Hepatocyte (in vitro differentiated cells): ENCODE data around the gene RAPSN. TPM values are rescaled to one million over a fixed set of nuclear protein-coding genes. Genes with fewer than 3 reads are reported as not detected.

Experiments used
- DNase-seq: peaks from one replicate; pipeline ENCODE4 v3.0.0-alpha.2; 2016; ENCODE audit warnings: low spot score
- H2AFZ ChIP-seq: fragments of 200-600 bp; sonication (generic); 2 replicates; pipeline ENCODE4 v1.6.0; 2016; ENCODE audit warnings: antibody characterized with exemption, mild to moderate bottlenecking
- H3K27ac ChIP-seq: fragments of 200-600 bp; sonication (generic); 2 replicates; pipeline ENCODE4 v1.5.1; 2016; ENCODE audit warnings: mild to moderate bottlenecking
- H3K27me3 ChIP-seq: fragments of 200-600 bp; sonication (generic); 2 replicates; pipeline ENCODE4 v1.6.1; 2016
- H3K36me3 ChIP-seq: fragments of 200-600 bp; sonication (generic); replicated peaks from 2 replicates; pipeline ENCODE4 v1.5.1; 2016; ENCODE audit warnings: low read depth; ENCODE audit not compliant: insufficient read depth
- H3K4me1 ChIP-seq: fragments of 200-600 bp; sonication (generic); 2 replicates; pipeline ENCODE4 v1.5.1; 2016; ENCODE audit warnings: mild to moderate bottlenecking, moderate library complexity; ENCODE audit not compliant: insufficient read depth
- H3K4me2 ChIP-seq: fragments of 200-600 bp; sonication (generic); 2 replicates; pipeline ENCODE4 v1.6.0; 2016
- H3K4me3 ChIP-seq: fragments of 200-600 bp; sonication (generic); 2 replicates; pipeline ENCODE4 v1.5.1; 2016; ENCODE audit warnings: mild to moderate bottlenecking
- H3K79me2 ChIP-seq: fragments of 200-600 bp; sonication (generic); 2 replicates; pipeline ENCODE4 v1.6.0; 2017; ENCODE audit warnings: mild to moderate bottlenecking
- H3K9me2 ChIP-seq: fragments of 200-600 bp; sonication (generic); replicated peaks from 2 replicates; pipeline ENCODE4 v1.6.0; 2017; ENCODE audit warnings: mild to moderate bottlenecking; ENCODE audit not compliant: insufficient read depth
- H3K9me3 ChIP-seq: fragments of 200-600 bp; sonication (generic); 2 replicates; pipeline ENCODE4 v1.5.1; 2016; ENCODE audit warnings: low read depth, mild to moderate bottlenecking
- H4K20me1 ChIP-seq: fragments of 200-600 bp; sonication (generic); 2 replicates; pipeline ENCODE4 v1.6.0; 2016; ENCODE audit warnings: mild to moderate bottlenecking; ENCODE audit not compliant: insufficient read depth, poor library complexity, severe bottlenecking
- CTCF ChIP-seq: fragments of 200-600 bp; sonication (generic); IDR thresholded peaks from 2 replicates; pipeline ENCODE4 v1.5.1; 2016; ENCODE audit warnings: antibody characterized with exemption, mild to moderate bottlenecking; ENCODE audit not compliant: poor library complexity
- EZH2 ChIP-seq: fragments of 200-600 bp; sonication (generic); IDR thresholded peaks from 2 replicates; pipeline ENCODE4 v1.6.1; 2016; ENCODE audit warnings: antibody characterized with exemption, mild to moderate bottlenecking, borderline replicate concordance
- EZH2phosphoT487 ChIP-seq: fragments of 200-600 bp; sonication (generic); IDR thresholded peaks from one replicate; pipeline ENCODE4 v1.6.1; 2018; ENCODE audit warnings: antibody characterized with exemption, mild to moderate bottlenecking, low read depth, moderate library complexity; ENCODE audit not compliant: unreplicated experiment, severe bottlenecking
- WGBS: methylation state at CpG from one replicate; pipeline ENCODE4 v1.1.6; 2016; ENCODE audit warnings: low lambda C conversion rate; ENCODE audit errors: missing lambda C conversion rate; 5-methylcytosine and 5-hydroxymethylcytosine counted together
- polyA plus RNA-seq: library from polyadenylated mRNA; unstranded; fragments of >200 nt; fragmentation: Nextera tagmentation; extraction: Ambion mirVana; gene quantifications from 2 replicates; pipeline ENCODE4 v1.2.1, GENCODE V29; 2016
- total RNA-seq: library from RNA; depleted of rRNA; stranded (reverse); fragments of >200 nt; gene quantifications from 2 replicates; pipeline ENCODE4 v1.2.3, GENCODE V29; 2014

RAPSN gene
- total RNA-seq (0.44 TPM in 1 of 2 replicates, not detected in the other), polyA plus RNA-seq (0.34 and 0.46 TPM in 2 replicates)

- Histone ChIP-seq H3K4me3 (no peak within 1 kb of the TSS), H4K20me1 (no peaks in the 10 kb centered on the region), H3K9me3 (no peaks in the 10 kb centered on the region), H3K4me2 (no peak within 1 kb of the TSS), H2AFZ (no peak within 1 kb of the TSS), H3K9me2 (no peaks in the 10 kb centered on the region), H3K27me3 (no peaks in the 10 kb centered on the region), H3K27ac (no peak within 1 kb of the TSS), H3K4me1 (no peaks in the 10 kb centered on the region), H3K79me2 (no peaks in the 10 kb centered on the region), H3K36me3 (no peaks in the 10 kb centered on the region)
- 91% methylated on average over 32 of the region's 32 CpGs for WGBS
- no peak for DNase-seq
- no peak for TF ChIP-seq EZH2phosphoT487
- TF ChIP-seq EZH2: no peak
- no peak for TF ChIP-seq CTCF
These were observed at the start of gene RAPSN for GRCh38 chr11:47448566-47449427. Gene RAPSN (minus strand): TSS chr11:47449136. CDS start chr11:47448964, 172 bp downstream.

GRCh38 chr11:47498149-47498548 lies 49.2 kb upstream of the RAPSN start:
- no peak overlapping the region for H3K4me3 ChIP-seq
- no peaks in the 10 kb centered on the region for H3K36me3 ChIP-seq
- peaks cover 6% of the 10 kb centered on the region for H3K4me1 ChIP-seq
- no peak overlapping the region for H3K4me2 ChIP-seq
- no peak overlapping the region for H3K27ac ChIP-seq
- TF ChIP-seq EZH2: no peak
- H4K20me1 ChIP-seq: peaks cover 68% of the 10 kb centered on the region
- H3K9me3 ChIP-seq: no peaks in the 10 kb centered on the region
- no peaks in the 10 kb centered on the region for H3K27me3 ChIP-seq
- no peak for DNase-seq
- H3K79me2 ChIP-seq: peaks cover 98% of the 10 kb centered on the region
- H3K9me2 ChIP-seq: no peaks in the 10 kb centered on the region
- WGBS: 95% methylated on average over 3 of the region's 3 CpGs
- H2AFZ ChIP-seq: no peak overlapping the region

- H4K20me1 ChIP-seq: peaks cover 59% of the 10 kb centered on the region
These were observed 47.9 kb upstream of the RAPSN start for GRCh38 chr11:47496808-47497207.

More at GRCh38 chr11:47496808-47497207, 47.9 kb upstream of the RAPSN start:
- no peak overlapping the region for H3K27ac ChIP-seq
- no peak overlapping the region for H3K4me3 ChIP-seq
- peaks cover 6% of the 10 kb centered on the region for H3K4me1 ChIP-seq
- no peak overlapping the region for H2AFZ ChIP-seq
- no peak overlapping the region for H3K4me2 ChIP-seq
- no peaks in the 10 kb centered on the region for H3K36me3 ChIP-seq
- no peaks in the 10 kb centered on the region for H3K9me3 ChIP-seq
- DNase-seq: no peak
- no peaks in the 10 kb centered on the region for H3K27me3 ChIP-seq
- TF ChIP-seq EZH2 (no peak), CTCF (no peak), EZH2phosphoT487 (no peak)
- H3K79me2 ChIP-seq: peaks cover 99% of the 10 kb centered on the region
- no peaks in the 10 kb centered on the region for H3K9me2 ChIP-seq
